Activated CD4-positive, alpha-beta T cell treated with anti-CD3 and anti-CD28 coated beads for 36 hours (primary cell): ENCODE data around the gene WASF2. TPM values are rescaled to one million over a fixed set of nuclear protein-coding genes. Genes with fewer than 3 reads are reported as not detected.
"Not testable (repeated sequence)": the region's sequence is repeated elsewhere in the genome, so short reads cannot be mapped to it uniquely, and the experiment has no call there.

Source experiments
- ATAC-seq: fragments of 200-7000 bp; cut with Tn5 transposase; one replicate; pipeline ENCODE4 v1.10.0; 2021; ENCODE audit warnings: mild to moderate bottlenecking, moderate library complexity
- CTCF ChIA-PET: fragments of 350-600 bp; sonication (Branson Sonifier 250); formaldehyde crosslinking; loops from one replicate; lab custom pipeline; 2021; ENCODE audit warnings: antibody characterized with exemption; lab: Charles Lee
- POLR2A ChIA-PET: fragments of 350-600 bp; sonication (Branson Sonifier 250); formaldehyde crosslinking; loops from one replicate; lab custom pipeline; 2021; ENCODE audit warnings: antibody characterized with exemption, inconsistent platforms; lab: Charles Lee
- DNase-seq: peaks from one replicate; pipeline ENCODE4 v3.0.0-alpha.2; 2020
- H3K27ac Mint-ChIP-seq: one replicate; pipeline ENCODE4 v1.8.0; 2021; ENCODE audit warnings: mixed read lengths
- H3K27me3 Mint-ChIP-seq: one replicate; pipeline ENCODE4 v1.8.0; 2021; ENCODE audit warnings: mixed read lengths
- H3K36me3 Mint-ChIP-seq: one replicate; pipeline ENCODE4 v1.8.0; 2021; ENCODE audit warnings: low read depth, mixed read lengths
- H3K4me1 Mint-ChIP-seq: one replicate; pipeline ENCODE4 v1.8.0; 2021; ENCODE audit warnings: mixed read lengths
- H3K4me3 Mint-ChIP-seq: one replicate; pipeline ENCODE4 v1.8.0; 2021; ENCODE audit warnings: mild to moderate bottlenecking, moderate library complexity, mixed read lengths
- H3K9me3 Mint-ChIP-seq: one replicate; pipeline ENCODE4 v1.8.0; 2021; ENCODE audit warnings: low read depth, mixed read lengths
- intact Hi-C, 2 experiments: fragments of 100-400 bp; cut with DNase I in 1 of 2; cut with micrococcal nuclease in 1 of 2; formaldehyde crosslinking; loops; one replicate each; pipeline versions ENCODE4 v1.14.2 to v1.15.1; 2022 to 2024; cut with DNase I, micrococcal nuclease
- total RNA-seq, 2 experiments: library from RNA; stranded (reverse); gene quantifications; one replicate each; pipeline ENCODE4 v1.2.3, GENCODE V29; 2021

The WASF2 gene
- total RNA-seq, 2 experiments from 2014 or later, result 104 to 132 TPM

DNA sequence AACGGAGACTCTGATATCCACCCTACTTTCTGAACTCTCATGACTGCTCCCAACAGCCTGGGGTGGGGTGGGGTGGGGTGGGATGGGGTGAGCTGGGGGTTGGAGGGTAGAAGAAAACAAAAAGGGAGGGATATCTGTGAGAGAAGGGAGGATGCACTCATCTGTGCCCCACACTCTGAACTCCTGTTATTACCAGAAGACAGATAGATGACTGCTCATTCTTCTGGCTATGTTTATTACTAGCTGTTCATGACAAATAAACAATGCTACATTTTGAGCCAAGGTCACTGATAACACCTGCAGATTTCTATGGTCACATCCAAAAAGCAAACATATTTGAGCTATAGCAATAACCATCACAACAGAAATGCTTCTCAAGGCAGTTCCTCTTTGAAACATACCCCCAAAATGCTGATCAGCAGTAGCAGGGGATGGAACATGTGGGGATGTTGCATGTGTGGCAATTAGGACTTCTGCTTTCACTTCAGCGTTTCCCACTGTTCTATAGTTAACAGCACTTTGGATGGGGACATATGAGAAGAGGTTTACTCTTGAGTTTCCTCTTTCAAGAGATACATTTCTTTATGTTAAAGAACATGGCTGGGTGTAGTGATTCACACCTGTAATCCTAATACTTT lies 54.3 kb downstream of the WASF2 start:
- Mint-ChIP-seq H3K27me3 (no peaks in the 10 kb centered on the region), H3K9me3 (no peaks in the 10 kb centered on the region), H3K27ac (peak overlapping the region; percentile 73), H3K4me3 (no peak overlapping the region), H3K36me3 (peaks cover 16% of the 10 kb centered on the region), H3K4me1 (peaks cover 80% of the 10 kb centered on the region)
- DNase-seq (no peak), ATAC-seq (peak; percentile 33)
- intact Hi-C loops, result no loop called here
- POLR2A ChIA-PET, result no interaction called here
- CTCF ChIA-PET, result interaction anchor here (0.6 to 2.3 kb wide), 6 partner anchors 11 to 234 kb away, joined by 3 to 9 read pairs (median 4); no protein-coding TSS in a partner anchor

DNA sequence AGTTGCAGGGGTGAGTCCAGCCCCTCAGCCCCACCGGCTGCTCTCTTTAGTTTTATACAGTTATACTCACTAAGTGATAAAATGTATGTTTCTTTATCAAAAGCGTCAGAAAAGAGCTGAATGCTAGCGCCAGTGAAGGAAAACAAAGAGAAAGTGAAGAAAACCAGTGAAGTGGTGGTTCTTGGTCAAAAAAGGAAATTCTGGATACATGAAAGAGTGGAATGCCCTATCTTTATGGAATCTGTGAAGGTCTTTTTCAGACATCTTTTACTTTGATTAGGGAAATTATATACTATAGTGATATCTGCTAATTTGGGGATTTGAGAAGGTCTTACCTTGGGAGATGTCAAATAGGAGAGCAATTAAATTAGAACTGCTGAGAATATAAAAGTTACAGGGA lies 56.3 kb downstream of the WASF2 start:
- Mint-ChIP-seq H3K4me1 (peaks cover 88% of the 10 kb centered on the region), H3K36me3 (peaks cover 7% of the 10 kb centered on the region), H3K9me3 (no peaks in the 10 kb centered on the region), H3K4me3 (no peak overlapping the region), H3K27me3 (no peaks in the 10 kb centered on the region), H3K27ac (peak overlapping the region; percentile 68)
- no peak for DNase-seq
- CTCF ChIA-PET, result interaction anchor here (0.6 to 1.7 kb wide), 4 partner anchors 10 to 43 kb away, joined by 3 to 6 read pairs (median 4); no protein-coding TSS in a partner anchor
- intact Hi-C loops, result no loop called here
- POLR2A ChIA-PET, result interaction anchor here (0.6 kb wide), 1 partner anchor 479 kb away, joined by 8 read pairs; no protein-coding TSS in a partner anchor
- no peak for ATAC-seq

DNA sequence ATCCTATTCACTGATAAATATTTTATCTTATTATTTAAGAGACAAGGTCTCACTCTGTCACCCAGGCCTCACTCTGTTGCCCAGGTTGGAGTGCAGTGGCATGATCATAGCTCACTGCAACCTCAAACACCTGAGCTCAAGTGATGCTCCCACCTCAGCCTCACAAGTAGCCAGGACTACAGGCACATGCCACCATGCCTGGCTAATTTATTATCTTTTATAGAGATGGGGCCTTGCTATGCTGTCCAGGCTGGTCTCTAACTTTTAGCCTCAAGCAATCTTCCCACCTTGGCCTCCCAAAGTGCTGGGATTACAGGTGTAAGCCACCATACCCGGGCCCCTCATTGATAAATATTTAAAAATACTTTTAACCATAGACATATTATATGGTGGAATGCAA lies 57.2 kb downstream of the WASF2 start:
- ATAC-seq, H3K4me3 Mint-ChIP-seq, CTCF ChIA-PET, DNase-seq, H3K27me3 Mint-ChIP-seq, H3K9me3 Mint-ChIP-seq, intact Hi-C loops, H3K27ac Mint-ChIP-seq, POLR2A ChIA-PET: not testable (repeated sequence)
- Mint-ChIP-seq H3K4me1 (peaks cover 88% of the 10 kb centered on the region), H3K36me3 (peaks cover 17% of the 10 kb centered on the region)

DNA sequence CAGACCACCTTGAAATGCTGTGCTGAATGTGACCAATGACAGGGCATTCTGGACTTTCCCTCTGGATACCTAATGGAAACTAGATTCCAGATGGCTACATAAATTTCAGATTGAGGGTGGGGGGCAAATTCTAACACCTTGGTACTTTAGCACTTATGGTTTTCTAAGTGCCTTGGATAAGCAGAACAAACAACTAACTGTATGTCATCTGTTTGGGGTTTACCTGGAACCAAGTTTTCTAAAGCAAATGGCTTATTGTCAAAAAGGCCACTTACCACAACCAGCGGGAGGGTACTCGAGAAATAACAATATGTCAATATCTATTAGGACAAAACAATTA lies 58.4 kb downstream of the WASF2 start:
- DNase-seq, result no peak
- ATAC-seq, result no peak
- ChIA-PET POLR2A (no interaction called here), CTCF (interaction anchor here (1.7 to 5.4 kb wide), 3 partner anchors 9 to 16 kb away, joined by 4 to 61 read pairs (median 7); no protein-coding TSS in a partner anchor)
- Mint-ChIP-seq H3K4me1 (peaks cover 88% of the 10 kb centered on the region), H3K36me3 (peaks cover 27% of the 10 kb centered on the region), H3K27me3 (no peaks in the 10 kb centered on the region), H3K4me3 (no peak overlapping the region), H3K27ac (peak overlapping the region; percentile 79), H3K9me3 (no peaks in the 10 kb centered on the region)
- intact Hi-C loops, result loop anchor here in 1 of 2 experiments (1.0 kb wide), 1 partner anchor 13 kb away; no protein-coding TSS in a partner anchor

DNA sequence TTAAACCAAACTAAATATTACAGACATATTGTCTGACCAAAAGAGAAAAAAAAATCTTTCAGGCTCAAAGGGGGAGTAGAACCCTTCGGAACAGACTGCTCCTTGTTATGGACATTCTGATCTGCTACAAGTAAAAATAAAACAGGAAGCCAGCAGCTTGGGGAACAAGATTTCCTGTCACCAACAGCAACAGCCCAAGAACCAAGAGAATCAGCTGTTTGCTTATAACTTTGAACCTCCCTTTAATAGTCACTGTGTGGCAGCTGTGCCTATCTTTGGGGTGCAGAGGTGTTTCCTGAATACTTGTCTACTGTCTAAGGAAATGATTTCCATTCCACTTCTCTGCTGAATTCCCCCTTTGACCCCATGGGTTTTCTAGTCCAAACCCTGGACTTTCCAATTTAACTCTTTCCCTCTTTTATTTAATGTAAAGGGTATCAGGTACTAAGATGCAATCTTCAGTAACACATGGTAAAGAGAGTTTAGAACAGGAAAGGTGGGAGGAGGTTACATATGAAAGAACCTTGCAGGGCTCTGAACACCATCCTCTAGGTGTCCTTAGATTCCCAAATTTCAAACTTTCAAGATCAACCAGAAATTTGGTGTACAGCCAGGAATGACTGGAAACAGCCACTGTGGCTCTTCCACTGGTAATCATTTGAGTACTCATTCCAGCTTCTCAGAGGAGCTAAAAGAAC lies 58.9 kb downstream of the WASF2 start:
- H3K27me3 Mint-ChIP-seq, result no peaks in the 10 kb centered on the region
- peaks cover 85% of the 10 kb centered on the region for H3K4me1 Mint-ChIP-seq
- no peaks in the 10 kb centered on the region for H3K9me3 Mint-ChIP-seq
- ATAC-seq (peak; percentile 37), DNase-seq (no peak)
- ChIA-PET POLR2A (interaction anchor here (0.6 to 2.3 kb wide), 3 partner anchors 15 to 63 kb away, joined by 3 to 8 read pairs (median 3); no protein-coding TSS in a partner anchor), CTCF (interaction anchor here (0.9 to 5.4 kb wide), 7 partner anchors 9 to 232 kb away, joined by 3 to 61 read pairs (median 4); no protein-coding TSS in a partner anchor)
- intact Hi-C loops, result loop anchor here in 1 of 2 experiments (1.0 kb wide), 1 partner anchor 13 kb away; no protein-coding TSS in a partner anchor
- peaks cover 29% of the 10 kb centered on the region for H3K36me3 Mint-ChIP-seq
- H3K27ac Mint-ChIP-seq, result peak overlapping the region; percentile 79
- H3K4me3 Mint-ChIP-seq, result peak overlapping the region; percentile 21

DNA sequence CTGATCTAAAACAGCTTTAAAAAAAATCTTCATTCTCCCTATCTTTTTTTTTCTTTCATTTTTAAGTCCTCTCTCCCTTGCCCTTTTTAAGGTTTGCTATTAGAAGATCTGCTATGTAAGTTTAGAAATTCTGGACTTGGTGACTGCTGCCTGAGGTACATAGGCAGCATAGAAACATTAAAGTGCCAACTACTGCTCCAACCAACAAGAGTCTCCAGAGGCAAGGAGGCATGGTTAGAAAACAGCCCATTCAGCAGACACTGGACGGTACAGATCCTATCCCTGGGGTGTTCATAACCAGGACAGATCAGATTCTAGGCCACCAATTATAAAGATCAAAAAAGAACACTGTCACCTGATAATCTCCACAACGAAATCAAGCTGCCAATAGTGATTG lies 60.9 kb downstream of the WASF2 start:
- Mint-ChIP-seq H3K4me1 (peaks cover 75% of the 10 kb centered on the region), H3K9me3 (no peaks in the 10 kb centered on the region), H3K4me3 (peak overlapping the region; percentile 71), H3K27ac (peak overlapping the region; percentile 96), H3K27me3 (no peaks in the 10 kb centered on the region), H3K36me3 (peaks cover 26% of the 10 kb centered on the region)
- POLR2A ChIA-PET, result interaction anchor here (0.6 to 2.3 kb wide), 3 partner anchors 17 to 777 kb away, joined by 3 to 8 read pairs (median 4); no protein-coding TSS in a partner anchor
- peak; percentile 35 for ATAC-seq
- no peak for DNase-seq
- CTCF ChIA-PET, result interaction anchor here (0.6 to 5.4 kb wide), 9 partner anchors 9 to 240 kb away, joined by 3 to 61 read pairs (median 4); no protein-coding TSS in a partner anchor
- intact Hi-C loops, result loop anchor here in 1 of 2 experiments (2.0 kb wide), 1 partner anchor 16 kb away; no protein-coding TSS in a partner anchor

DNA sequence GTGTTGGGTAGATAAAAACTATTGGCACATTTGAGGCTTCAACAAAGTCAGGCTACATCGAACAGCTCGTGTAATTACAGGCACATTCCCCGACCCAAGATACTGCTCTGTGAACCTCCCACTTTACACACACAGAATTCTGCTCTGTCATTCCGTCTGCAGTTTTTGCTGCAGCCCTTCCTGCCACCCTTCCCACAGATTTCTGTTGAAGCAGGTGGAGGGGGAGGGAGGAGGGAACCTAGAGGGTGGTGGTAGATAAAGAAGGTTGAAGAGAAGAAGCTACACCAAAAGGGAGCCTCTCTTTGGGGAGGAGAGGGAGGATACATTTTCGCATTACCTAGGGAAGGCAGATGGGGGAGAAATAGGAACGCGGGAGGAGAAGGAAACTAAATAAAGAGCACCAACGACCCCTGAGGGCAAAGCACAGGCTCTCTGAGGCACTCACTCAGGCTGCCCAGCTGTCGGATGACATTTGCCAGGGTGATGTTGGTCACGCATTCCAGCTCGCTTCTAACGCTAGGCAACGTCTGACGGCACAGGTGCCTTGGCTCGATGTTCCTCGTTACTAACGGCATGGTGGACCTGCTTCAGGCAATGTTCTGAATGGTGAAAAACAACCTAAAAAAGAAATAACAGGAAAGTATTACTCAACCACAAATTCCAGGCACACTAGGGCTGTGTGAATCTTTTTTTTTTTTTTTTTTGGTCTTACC lies 61.5 kb downstream of the WASF2 start:
- DNase-seq (peak; percentile 48), ATAC-seq (peak; percentile 80)
- ChIA-PET CTCF (interaction anchor here (0.6 to 5.4 kb wide), 13 partner anchors 9 to 507 kb away, joined by 3 to 61 read pairs (median 4); no protein-coding TSS in a partner anchor), POLR2A (interaction anchor here (0.6 to 2.3 kb wide), 3 partner anchors 17 to 778 kb away, joined by 3 to 8 read pairs (median 4); no protein-coding TSS in a partner anchor)
- intact Hi-C loops, result loop anchor here in 1 of 2 experiments (2.0 kb wide), 1 partner anchor 16 kb away; no protein-coding TSS in a partner anchor
- Mint-ChIP-seq H3K9me3 (no peaks in the 10 kb centered on the region), H3K27ac (peak overlapping the region; percentile 96), H3K27me3 (no peaks in the 10 kb centered on the region), H3K4me3 (peak overlapping the region; percentile 71), H3K36me3 (peaks cover 26% of the 10 kb centered on the region), H3K4me1 (peaks cover 75% of the 10 kb centered on the region)

DNA sequence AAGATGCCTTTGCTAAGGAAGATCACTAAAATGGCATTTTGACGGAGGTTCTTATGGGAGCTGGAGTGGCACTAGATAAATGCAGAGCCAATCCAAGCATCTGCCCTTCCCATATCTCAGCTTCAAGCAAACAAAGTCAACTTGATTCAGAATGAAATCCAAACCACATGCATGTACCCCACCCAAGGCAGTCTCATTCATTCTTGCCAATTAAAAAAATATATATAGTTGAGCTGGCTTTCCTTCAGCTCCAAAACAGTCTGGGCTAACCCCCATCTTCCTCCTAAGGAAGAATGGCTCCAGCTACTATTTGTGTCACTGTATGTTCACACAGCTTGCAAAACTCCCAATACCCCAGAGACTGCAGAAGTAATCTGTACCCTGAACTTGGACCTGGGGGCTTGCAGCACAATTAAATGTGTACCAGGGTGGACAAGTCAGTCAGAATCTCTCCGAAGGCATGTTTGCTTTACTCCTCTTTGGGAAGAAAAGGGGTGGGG lies 62.1 kb downstream of the WASF2 start:
- ChIA-PET CTCF (interaction anchor here (0.6 to 5.4 kb wide), 11 partner anchors 10 to 507 kb away, joined by 3 to 61 read pairs (median 3); partner anchors contain the start of gene WASF2), POLR2A (interaction anchor here (0.6 kb wide), 2 partner anchors 115 to 172 kb away, joined by 4 to 6 read pairs; no protein-coding TSS in a partner anchor)
- Mint-ChIP-seq H3K27ac (peak overlapping the region; percentile 96), H3K4me1 (peaks cover 72% of the 10 kb centered on the region), H3K9me3 (no peaks in the 10 kb centered on the region), H3K36me3 (peaks cover 26% of the 10 kb centered on the region), H3K4me3 (peak overlapping the region; percentile 71), H3K27me3 (no peaks in the 10 kb centered on the region)
- no peak for DNase-seq
- intact Hi-C loops, result loop anchor here in 1 of 2 experiments (2.0 kb wide), 1 partner anchor 17 kb away; no protein-coding TSS in a partner anchor
- no peak for ATAC-seq

DNA sequence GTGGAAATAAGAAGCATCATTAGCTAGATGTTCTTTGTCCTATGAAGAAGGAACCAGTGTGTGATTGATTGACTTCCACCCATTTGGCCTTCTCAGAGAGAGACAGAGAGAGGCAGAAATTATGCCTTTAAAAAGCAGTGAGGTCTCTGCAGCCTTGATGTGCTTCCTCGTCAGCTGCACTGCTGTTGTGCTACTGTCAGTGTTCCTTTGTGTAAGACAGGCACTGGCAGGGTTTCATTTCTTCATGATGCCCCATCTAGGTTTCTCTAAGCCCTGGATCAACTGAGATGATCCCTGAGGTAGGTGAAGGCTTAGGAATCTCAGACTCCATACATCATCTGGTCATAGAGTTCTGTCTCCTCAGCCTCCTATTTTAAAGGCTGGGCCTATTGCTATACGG lies 62.6 kb downstream of the WASF2 start:
- Mint-ChIP-seq H3K4me1 (peaks cover 76% of the 10 kb centered on the region), H3K4me3 (peak overlapping the region; percentile 1), H3K27me3 (no peaks in the 10 kb centered on the region), H3K9me3 (no peaks in the 10 kb centered on the region), H3K27ac (peak overlapping the region; percentile 30), H3K36me3 (peaks cover 26% of the 10 kb centered on the region)
- POLR2A ChIA-PET, result interaction anchor here (0.6 kb wide), 2 partner anchors 115 to 171 kb away, joined by 4 to 6 read pairs; no protein-coding TSS in a partner anchor
- DNase-seq, result no peak
- intact Hi-C loops, result no loop called here
- no peak for ATAC-seq
- CTCF ChIA-PET, result interaction anchor here (0.6 to 5.4 kb wide), 10 partner anchors 10 to 506 kb away, joined by 3 to 61 read pairs (median 4); partner anchors contain the start of gene WASF2

DNA sequence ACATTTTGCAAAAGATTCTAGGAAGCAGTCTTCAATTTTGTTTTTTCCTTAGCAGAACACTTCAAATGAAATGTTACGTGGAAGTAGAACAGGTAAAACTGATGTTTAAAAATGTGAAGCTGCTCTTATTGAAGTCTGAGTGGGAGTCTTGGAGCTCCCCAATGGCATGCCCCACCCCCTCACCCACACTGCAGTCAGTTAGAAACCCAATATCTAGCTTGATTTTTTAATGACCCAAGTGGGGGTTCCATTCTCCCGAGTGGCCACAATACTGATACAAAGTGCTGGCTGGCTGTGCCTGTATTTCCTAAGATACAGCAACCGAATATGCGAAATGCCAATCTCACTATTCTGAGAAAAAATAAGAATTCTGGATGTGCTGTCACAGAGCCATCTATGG lies 66.3 kb downstream of the WASF2 start:
- POLR2A ChIA-PET, result no interaction called here
- no peaks in the 10 kb centered on the region for H3K9me3 Mint-ChIP-seq

More for the DNA sequence above, 66.3 kb downstream of the WASF2 start:
- CTCF ChIA-PET, result interaction anchor here (0.7 to 3.6 kb wide), 8 partner anchors 11 to 248 kb away, joined by 3 to 9 read pairs (median 4); partner anchors contain the start of gene IFI6
- ATAC-seq (no peak), DNase-seq (no peak)
- Mint-ChIP-seq H3K27ac (no peak overlapping the region), H3K27me3 (no peaks in the 10 kb centered on the region), H3K4me1 (peaks cover 65% of the 10 kb centered on the region), H3K4me3 (no peak overlapping the region), H3K36me3 (peaks cover 27% of the 10 kb centered on the region)
- intact Hi-C loops, result no loop called here
